HCT116 (cell line): ENCODE results near the gene WDHD1. TPM values are rescaled to one million over a fixed set of nuclear protein-coding genes. Genes with fewer than 3 reads are reported as not detected.

Experiments
- ATAC-seq: fragments of 200-7000 bp; cut with Tn5 transposase; 2 replicates; pipeline ENCODE4 v1.9.1; 2020; ENCODE audit warnings: mild to moderate bottlenecking, moderate library complexity
- BruUV-seq: library from RNA; stranded (reverse); fragments of 400-500 nt; replicated peaks from 2 replicates; lab custom pipeline; 2021; lab: Mats Ljungman, UMichigan
- CTCF ChIA-PET: fragments of 300-600 bp; sonication (Branson Sonifier 250); formaldehyde crosslinking; loops from one replicate; lab custom pipeline; 2021; ENCODE audit warnings: antibody characterized with exemption; lab: Charles Lee
- POLR2A ChIA-PET: fragments of 300-600, 350-600 bp; sonication (Branson Sonifier 250); formaldehyde crosslinking; loops from one replicate; lab custom pipeline; 2021; ENCODE audit warnings: antibody characterized with exemption; lab: Charles Lee
- RAD21 ChIA-PET, 2 experiments: fragments of 300-600 bp; sonication (Branson Sonifier 250); formaldehyde crosslinking; loops; one replicate each; lab custom pipeline; 2023; ENCODE audit warnings: low total read pairs in 2 of 2; ENCODE audit not compliant: uncharacterized antibody in 2 of 2, unreplicated experiment in 2 of 2, low non-redundant PET in 1 of 2; lab: Charles Lee
- DNase-seq: peaks from one replicate; pipeline ENCODE4 v3.0.0-alpha.2; 2010; ENCODE audit warnings: low read depth, low spot score
- H2AFZ ChIP-seq: fragments of 200-600 bp; shearing (Covaris generic), sonication (generic); 2 replicates; pipeline ENCODE4 v1.6.1; 2017; ENCODE audit warnings: low read depth, mixed run types, mixed read lengths, antibody characterized with exemption, low read length; ENCODE audit not compliant: poor library complexity, severe bottlenecking
- H3K27ac ChIP-seq: 2 replicates; pipeline ENCODE4 v1.5.1; 2012; ENCODE audit warnings: low read depth, low read length
- H3K27me3 ChIP-seq: fragments of 200-600 bp; sonication (generic); 2 replicates; pipeline ENCODE4 v1.6.1; 2016; ENCODE audit warnings: mixed run types, low read length, mixed read lengths; ENCODE audit not compliant: insufficient read depth
- H3K36me3 ChIP-seq, 2 experiments: fragments of 200-500 bp in 1 of 2; fragments of 200-600 bp in 1 of 2; sonication (Bioruptor generic) in 1 of 2; sonication (generic) in 1 of 2; 2 replicates each; pipeline versions ENCODE4 v1.5.1 to v1.6.1; 2014 to 2016; ENCODE audit warnings: low read length in 2 of 2, inconsistent platforms in 1 of 2, mixed read lengths in 1 of 2, mixed run types in 1 of 2; ENCODE audit not compliant: insufficient read depth in 2 of 2, control insufficient read depth in 1 of 2
- H3K4me1 ChIP-seq, 2 experiments: fragments of 200-600 bp in 1 of 2; sonication (generic) in 1 of 2; 2 replicates each; pipeline versions ENCODE4 v1.5.1 to v1.6.1; 2012 to 2017; ENCODE audit warnings: low read length in 2 of 2, inconsistent platforms in 1 of 2, mild to moderate bottlenecking in 1 of 2, mixed read lengths in 1 of 2, mixed run types in 1 of 2, moderate library complexity in 1 of 2; ENCODE audit not compliant: insufficient read depth in 2 of 2, control insufficient read depth in 1 of 2
- H3K4me2 ChIP-seq: fragments of 200-600 bp; sonication (generic); 2 replicates; pipeline ENCODE4 v1.6.1; 2017; ENCODE audit warnings: mixed run types, low read length, mixed read lengths
- H3K4me3 ChIP-seq, 2 experiments: fragments of 200-600 bp in 1 of 2; sonication (generic) in 1 of 2; replicated peaks in 1 of 2; 2 replicates each; pipeline ENCODE4 v1.5.1; 2011 to 2016; ENCODE audit warnings: low read length in 2 of 2, control low read depth in 1 of 2, low read depth in 1 of 2, mild to moderate bottlenecking in 1 of 2, mixed read lengths in 1 of 2, mixed run types in 1 of 2
- H3K79me2 ChIP-seq: fragments of 200-600 bp; sonication (generic); 2 replicates; pipeline ENCODE4 v1.6.1; 2017; ENCODE audit warnings: mild to moderate bottlenecking, mixed run types, low read length, moderate library complexity, mixed read lengths; ENCODE audit not compliant: insufficient read depth
- H3K9ac ChIP-seq: fragments of 200-600 bp; sonication (generic); 2 replicates; pipeline ENCODE4 v1.6.1; 2016; ENCODE audit warnings: low read length, mixed read lengths
- H3K9me2 ChIP-seq: fragments of 200-600 bp; sonication (generic), shearing (Covaris generic); 2 replicates; pipeline ENCODE4 v1.6.1; 2017; ENCODE audit warnings: mixed run types, mild to moderate bottlenecking, moderate library complexity; ENCODE audit not compliant: insufficient read depth
- H3K9me3 ChIP-seq, 2 experiments: fragments of 200-500 bp in 1 of 2; fragments of 200-600 bp in 1 of 2; sonication (Bioruptor generic) in 1 of 2; sonication (generic) in 1 of 2; 2 replicates each; pipeline ENCODE4 v1.6.1; 2014 to 2017; ENCODE audit warnings: low read length in 2 of 2, mixed read lengths in 2 of 2, inconsistent platforms in 1 of 2, low read depth in 1 of 2, mild to moderate bottlenecking in 1 of 2, mixed run types in 1 of 2, moderate library complexity in 1 of 2; ENCODE audit not compliant: control insufficient read depth in 1 of 2, insufficient read depth in 1 of 2
- H4K20me1 ChIP-seq: fragments of 200-600 bp; sonication (generic), shearing (Covaris generic); 2 replicates; pipeline ENCODE4 v1.6.1; 2017; ENCODE audit warnings: mixed run types, mild to moderate bottlenecking, moderate library complexity; ENCODE audit not compliant: insufficient read depth
- ATF3 ChIP-seq: IDR thresholded peaks from 2 replicates; pipeline ENCODE4 v1.6.1; 2012
- CBX3 ChIP-seq: IDR thresholded peaks from 2 replicates; pipeline ENCODE4 v1.6.1; 2012; ENCODE audit warnings: low read depth
- CEBPB ChIP-seq: IDR thresholded peaks from 2 replicates; pipeline ENCODE4 v1.6.1; 2012; ENCODE audit warnings: low read depth
- EZH2phosphoT487 ChIP-seq: fragments of 200-600 bp; IDR thresholded peaks from 2 replicates; pipeline ENCODE4 v1.6.1; 2018; ENCODE audit warnings: antibody characterized with exemption, borderline replicate concordance
- JUND ChIP-seq: IDR thresholded peaks from 2 replicates; pipeline ENCODE4 v1.6.1; 2012
- ZFX ChIP-seq: fragments of 450-650 bp; IDR thresholded peaks from 2 replicates; pipeline ENCODE4 v1.6.1; 2017
- intact Hi-C: fragments of 100-400 bp; cut with micrococcal nuclease; formaldehyde crosslinking; loops from 2 replicates; pipeline ENCODE4 v1.10.0; 2022
- total RNA-seq: library from RNA; stranded (reverse); gene quantifications from one replicate; pipeline ENCODE4 v1.2.1, GENCODE V29; 2021; ENCODE audit not compliant: unreplicated experiment
- TF ChIP-seq, protein P1 (sequence below): IDR thresholded peaks from 2 replicates; pipeline ENCODE4 v1.6.1; 2011; ENCODE audit warnings: mild to moderate bottlenecking, low read length, moderate library complexity; ENCODE audit not compliant: insufficient replicate concordance; ENCODE audit errors: extremely low read depth
- TF ChIP-seq, protein P2 (sequence below): IDR thresholded peaks from 2 replicates; pipeline ENCODE4 v1.6.1; 2012; ENCODE audit warnings: low read depth
- TF ChIP-seq, protein P3 (sequence below), 3 experiments: fragments of 200-600 bp in 1 of 3; sonication (generic) in 1 of 3; IDR thresholded peaks in 2 of 3; conservative IDR thresholded peaks in 1 of 3; 2 replicates each; pipeline ENCODE4 v1.5.1; 2012 to 2017; ENCODE audit warnings: low read depth in 2 of 3, low read length in 2 of 3, antibody characterized with exemption in 1 of 3, borderline replicate concordance in 1 of 3, control low read depth in 1 of 3, mild to moderate bottlenecking in 1 of 3, mixed read lengths in 1 of 3, mixed run types in 1 of 3, moderate library complexity in 1 of 3; ENCODE audit not compliant: insufficient read depth in 1 of 3
- TF ChIP-seq, protein P4 (sequence below): IDR thresholded peaks from 2 replicates; pipeline ENCODE4 v1.6.1; 2012

The WDHD1 gene
- total RNA-seq, 1 experiment from 2014 or later: 44.3 TPM

- H3K9me2 ChIP-seq: no peaks in the 10 kb centered on the region
- RAD21 ChIA-PET: no interaction called here
- TF ChIP-seq, protein P1, sequence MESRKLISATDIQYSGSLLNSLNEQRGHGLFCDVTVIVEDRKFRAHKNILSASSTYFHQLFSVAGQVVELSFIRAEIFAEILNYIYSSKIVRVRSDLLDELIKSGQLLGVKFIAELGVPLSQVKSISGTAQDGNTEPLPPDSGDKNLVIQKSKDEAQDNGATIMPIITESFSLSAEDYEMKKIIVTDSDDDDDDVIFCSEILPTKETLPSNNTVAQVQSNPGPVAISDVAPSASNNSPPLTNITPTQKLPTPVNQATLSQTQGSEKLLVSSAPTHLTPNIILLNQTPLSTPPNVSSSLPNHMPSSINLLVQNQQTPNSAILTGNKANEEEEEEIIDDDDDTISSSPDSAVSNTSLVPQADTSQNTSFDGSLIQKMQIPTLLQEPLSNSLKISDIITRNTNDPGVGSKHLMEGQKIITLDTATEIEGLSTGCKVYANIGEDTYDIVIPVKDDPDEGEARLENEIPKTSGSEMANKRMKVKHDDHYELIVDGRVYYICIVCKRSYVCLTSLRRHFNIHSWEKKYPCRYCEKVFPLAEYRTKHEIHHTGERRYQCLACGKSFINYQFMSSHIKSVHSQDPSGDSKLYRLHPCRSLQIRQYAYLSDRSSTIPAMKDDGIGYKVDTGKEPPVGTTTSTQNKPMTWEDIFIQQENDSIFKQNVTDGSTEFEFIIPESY: no peak
- TF ChIP-seq CEBPB: no peak
- TF ChIP-seq, protein P2, sequence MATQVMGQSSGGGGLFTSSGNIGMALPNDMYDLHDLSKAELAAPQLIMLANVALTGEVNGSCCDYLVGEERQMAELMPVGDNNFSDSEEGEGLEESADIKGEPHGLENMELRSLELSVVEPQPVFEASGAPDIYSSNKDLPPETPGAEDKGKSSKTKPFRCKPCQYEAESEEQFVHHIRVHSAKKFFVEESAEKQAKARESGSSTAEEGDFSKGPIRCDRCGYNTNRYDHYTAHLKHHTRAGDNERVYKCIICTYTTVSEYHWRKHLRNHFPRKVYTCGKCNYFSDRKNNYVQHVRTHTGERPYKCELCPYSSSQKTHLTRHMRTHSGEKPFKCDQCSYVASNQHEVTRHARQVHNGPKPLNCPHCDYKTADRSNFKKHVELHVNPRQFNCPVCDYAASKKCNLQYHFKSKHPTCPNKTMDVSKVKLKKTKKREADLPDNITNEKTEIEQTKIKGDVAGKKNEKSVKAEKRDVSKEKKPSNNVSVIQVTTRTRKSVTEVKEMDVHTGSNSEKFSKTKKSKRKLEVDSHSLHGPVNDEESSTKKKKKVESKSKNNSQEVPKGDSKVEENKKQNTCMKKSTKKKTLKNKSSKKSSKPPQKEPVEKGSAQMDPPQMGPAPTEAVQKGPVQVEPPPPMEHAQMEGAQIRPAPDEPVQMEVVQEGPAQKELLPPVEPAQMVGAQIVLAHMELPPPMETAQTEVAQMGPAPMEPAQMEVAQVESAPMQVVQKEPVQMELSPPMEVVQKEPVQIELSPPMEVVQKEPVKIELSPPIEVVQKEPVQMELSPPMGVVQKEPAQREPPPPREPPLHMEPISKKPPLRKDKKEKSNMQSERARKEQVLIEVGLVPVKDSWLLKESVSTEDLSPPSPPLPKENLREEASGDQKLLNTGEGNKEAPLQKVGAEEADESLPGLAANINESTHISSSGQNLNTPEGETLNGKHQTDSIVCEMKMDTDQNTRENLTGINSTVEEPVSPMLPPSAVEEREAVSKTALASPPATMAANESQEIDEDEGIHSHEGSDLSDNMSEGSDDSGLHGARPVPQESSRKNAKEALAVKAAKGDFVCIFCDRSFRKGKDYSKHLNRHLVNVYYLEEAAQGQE: no peak
- TF ChIP-seq ZFX: no peak
- TF ChIP-seq, protein P3, sequence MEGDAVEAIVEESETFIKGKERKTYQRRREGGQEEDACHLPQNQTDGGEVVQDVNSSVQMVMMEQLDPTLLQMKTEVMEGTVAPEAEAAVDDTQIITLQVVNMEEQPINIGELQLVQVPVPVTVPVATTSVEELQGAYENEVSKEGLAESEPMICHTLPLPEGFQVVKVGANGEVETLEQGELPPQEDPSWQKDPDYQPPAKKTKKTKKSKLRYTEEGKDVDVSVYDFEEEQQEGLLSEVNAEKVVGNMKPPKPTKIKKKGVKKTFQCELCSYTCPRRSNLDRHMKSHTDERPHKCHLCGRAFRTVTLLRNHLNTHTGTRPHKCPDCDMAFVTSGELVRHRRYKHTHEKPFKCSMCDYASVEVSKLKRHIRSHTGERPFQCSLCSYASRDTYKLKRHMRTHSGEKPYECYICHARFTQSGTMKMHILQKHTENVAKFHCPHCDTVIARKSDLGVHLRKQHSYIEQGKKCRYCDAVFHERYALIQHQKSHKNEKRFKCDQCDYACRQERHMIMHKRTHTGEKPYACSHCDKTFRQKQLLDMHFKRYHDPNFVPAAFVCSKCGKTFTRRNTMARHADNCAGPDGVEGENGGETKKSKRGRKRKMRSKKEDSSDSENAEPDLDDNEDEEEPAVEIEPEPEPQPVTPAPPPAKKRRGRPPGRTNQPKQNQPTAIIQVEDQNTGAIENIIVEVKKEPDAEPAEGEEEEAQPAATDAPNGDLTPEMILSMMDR (IDR thresholded peaks at IDR 0.05 in 2 of 3, conservative IDR thresholded peaks at IDR 0.05 in 1 of 3; ENCODE audit: borderline replicate concordance in 1 of 3, insufficient read depth in 1 of 3, low read depth in 2 of 3, low read length in 2 of 3): no peak
- TF ChIP-seq CBX3: no peak
- no peak for TF ChIP-seq ATF3
- TF ChIP-seq JUND: no peak
- TF ChIP-seq, protein P4, sequence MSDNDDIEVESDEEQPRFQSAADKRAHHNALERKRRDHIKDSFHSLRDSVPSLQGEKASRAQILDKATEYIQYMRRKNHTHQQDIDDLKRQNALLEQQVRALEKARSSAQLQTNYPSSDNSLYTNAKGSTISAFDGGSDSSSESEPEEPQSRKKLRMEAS: no peak
- no peak for TF ChIP-seq EZH2phosphoT487
- TF ChIP-seq, all 23 proteins: peak for 0
- peaks cover 3 to 22% of the 10 kb centered on the region in 2 experiments; a peak in 3 of 4 replicates for H3K4me1 ChIP-seq
- H3K4me2 ChIP-seq: peak overlapping the region; percentile 94
- intact Hi-C loops: no loop called here
- ChIA-PET POLR2A (interaction anchor here (1.2 to 1.6 kb wide), 5 partner anchors 10 to 77 kb away, joined by 3 to 11 read pairs (median 4); partner anchors contain the start of gene MAPK1IP1L), CTCF (interaction anchor here (1.4 kb wide), 2 partner anchors 25 to 135 kb away, joined by 5 to 10 read pairs; partner anchors contain the start of gene MAPK1IP1L)
- peak overlapping the region; percentile 61 for H3K27ac ChIP-seq
- no peak for DNase-seq
- H3K9me3 ChIP-seq: no peaks in the 10 kb centered on the region
- no peaks in the 10 kb centered on the region for H3K27me3 ChIP-seq
- peaks cover 86% of the 10 kb centered on the region for H3K79me2 ChIP-seq
- peaks cover 4% of the 10 kb centered on the region; the same call in 1 of the 2 replicates for H4K20me1 ChIP-seq
- BruUV-seq: TSS peak; percentile 69
- ATAC-seq: no peak
- H2AFZ ChIP-seq: no peak overlapping the region
- peak overlapping the region; percentile 81 to 82 for H3K4me3 ChIP-seq
- H3K36me3 ChIP-seq: peaks cover 0 to 13% of the 10 kb centered on the region in 2 experiments; a peak in 2 of 4 replicates
- H3K9ac ChIP-seq: peak overlapping the region; percentile 95
Observed at GRCh38 chr14:55026441-55026792, 482 bp downstream of the WDHD1 start.
